Activated gamma-delta T cell treated with anti-CD3 and anti-CD28 coated beads, Interleukin-2, amount 50 U/mL, for 16 hours (primary cell): Measurements from ENCODE around the gene DAZAP1.

ENCODE experiments used
- DNase-seq: peaks from one replicate; pipeline ENCODE4 v3.0.0-alpha.2; 2020; ENCODE audit warnings: low read depth

The DAZAP1 gene

DNA sequence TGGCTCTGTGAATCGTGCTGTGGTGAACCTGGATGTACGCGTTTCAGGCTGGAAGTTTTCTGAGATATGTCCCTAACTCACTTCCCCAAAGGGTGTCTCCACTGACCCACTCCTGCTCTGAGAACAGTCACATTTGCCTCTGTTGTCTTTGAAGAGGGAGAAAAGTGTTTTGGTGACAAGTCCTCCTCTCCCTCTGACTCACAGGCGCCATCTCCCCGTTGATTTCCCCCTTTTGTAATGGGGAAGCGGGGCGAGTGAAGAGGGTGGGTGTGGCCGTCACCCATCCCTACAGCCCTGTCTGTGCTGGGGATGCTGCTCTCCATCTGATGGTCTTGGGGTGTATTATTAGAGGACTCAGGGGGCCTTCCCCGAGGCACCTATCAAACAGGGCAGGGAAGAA is 52.1 kb downstream of the DAZAP1 start:
- no peak for DNase-seq

- DNase-seq: no peak
Observed at GRCh38 chr19:1460033-1460995, 52.9 kb downstream of the DAZAP1 start.

DNA sequence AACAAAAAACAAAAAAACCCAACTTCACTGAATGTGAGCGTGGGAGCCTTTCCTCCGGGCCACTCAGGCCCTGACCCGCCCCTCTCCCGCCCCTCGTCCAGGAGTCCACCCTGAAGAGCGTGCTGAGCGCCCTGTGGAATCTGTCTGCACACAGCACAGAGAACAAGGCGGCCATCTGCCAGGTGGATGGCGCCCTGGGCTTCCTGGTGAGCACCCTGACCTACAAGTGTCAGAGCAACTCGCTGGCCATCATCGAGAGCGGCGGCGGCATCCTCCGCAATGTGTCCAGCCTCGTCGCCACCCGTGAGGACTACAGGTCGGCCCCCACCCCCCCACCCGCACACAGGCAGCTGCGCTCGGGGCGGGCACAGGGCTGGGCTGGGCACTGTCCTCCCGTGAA is 54.5 kb downstream of the DAZAP1 start:
- no peak for DNase-seq

GRCh38 chr19:1465191-1466016 is 58.0 kb downstream of the DAZAP1 start:
- DNase-seq: no peak

- no peak for DNase-seq
Observed at GRCh38 chr19:1466018-1466460, 58.7 kb downstream of the DAZAP1 start.

- DNase-seq: no peak
Observed at GRCh38 chr19:1466461-1467214, 59.3 kb downstream of the DAZAP1 start.

- no peak for DNase-seq
Observed at GRCh38 chr19:1467215-1467489, 59.8 kb downstream of the DAZAP1 start.

DNA sequence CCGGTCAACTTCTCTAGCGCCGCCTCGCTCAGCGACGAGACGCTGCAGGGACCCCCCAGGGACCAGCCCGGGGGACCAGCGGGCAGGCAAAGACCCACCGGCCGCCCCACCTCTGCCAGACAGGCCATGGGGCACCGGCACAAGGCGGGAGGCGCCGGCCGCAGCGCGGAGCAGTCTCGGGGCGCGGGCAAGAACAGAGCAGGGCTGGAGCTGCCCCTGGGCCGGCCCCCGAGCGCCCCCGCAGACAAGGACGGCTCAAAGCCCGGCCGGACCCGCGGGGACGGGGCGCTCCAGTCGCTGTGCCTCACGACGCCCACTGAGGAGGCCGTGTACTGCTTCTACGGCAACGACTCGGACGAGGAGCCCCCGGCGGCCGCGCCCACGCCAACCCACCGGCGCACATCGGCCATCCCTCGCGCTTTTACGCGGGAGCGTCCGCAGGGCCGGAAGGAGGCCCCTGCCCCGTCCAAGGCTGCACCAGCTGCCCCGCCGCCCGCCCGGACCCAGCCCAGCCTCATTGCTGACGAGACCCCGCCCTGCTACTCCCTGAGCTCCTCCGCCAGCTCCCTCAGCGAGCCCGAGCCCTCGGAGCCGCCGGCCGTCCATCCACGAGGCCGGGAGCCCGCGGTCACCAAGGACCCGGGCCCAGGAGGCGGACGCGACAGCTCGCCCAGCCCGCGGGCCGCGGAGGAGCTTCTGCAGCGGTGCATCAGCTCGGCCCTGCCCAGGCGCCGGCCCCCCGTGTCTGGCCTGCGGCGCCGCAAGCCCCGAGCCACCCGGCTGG is 60.3 kb downstream of the DAZAP1 start:
- no peak for DNase-seq

DNA sequence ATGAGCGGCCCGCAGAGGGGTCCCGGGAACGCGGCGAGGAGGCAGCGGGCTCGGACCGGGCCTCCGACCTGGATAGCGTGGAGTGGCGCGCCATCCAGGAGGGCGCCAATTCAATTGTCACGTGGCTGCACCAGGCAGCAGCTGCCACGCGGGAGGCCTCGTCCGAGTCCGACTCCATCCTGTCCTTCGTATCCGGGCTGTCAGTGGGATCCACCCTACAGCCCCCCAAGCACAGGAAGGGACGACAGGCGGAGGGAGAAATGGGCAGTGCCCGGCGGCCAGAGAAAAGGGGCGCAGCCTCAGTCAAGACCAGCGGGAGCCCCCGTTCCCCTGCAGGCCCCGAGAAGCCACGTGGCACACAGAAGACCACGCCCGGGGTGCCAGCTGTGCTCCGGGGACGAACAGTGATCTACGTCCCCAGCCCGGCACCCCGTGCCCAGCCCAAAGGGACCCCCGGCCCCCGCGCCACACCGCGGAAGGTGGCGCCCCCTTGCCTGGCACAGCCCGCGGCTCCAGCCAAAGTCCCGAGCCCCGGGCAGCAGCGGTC is 61.0 kb downstream of the DAZAP1 start:
- DNase-seq: no peak

DNA sequence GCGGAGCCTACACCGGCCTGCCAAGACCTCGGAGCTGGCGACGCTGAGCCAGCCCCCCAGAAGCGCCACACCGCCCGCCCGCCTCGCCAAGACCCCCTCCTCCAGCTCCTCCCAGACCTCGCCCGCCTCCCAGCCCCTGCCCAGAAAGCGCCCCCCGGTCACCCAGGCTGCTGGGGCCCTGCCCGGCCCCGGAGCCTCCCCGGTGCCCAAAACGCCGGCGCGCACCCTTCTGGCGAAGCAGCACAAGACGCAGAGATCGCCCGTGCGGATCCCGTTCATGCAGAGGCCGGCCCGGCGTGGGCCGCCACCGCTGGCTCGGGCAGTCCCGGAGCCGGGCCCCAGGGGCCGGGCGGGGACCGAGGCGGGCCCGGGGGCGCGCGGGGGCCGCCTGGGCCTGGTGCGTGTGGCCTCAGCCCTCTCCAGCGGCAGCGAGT is 61.5 kb downstream of the DAZAP1 start:
- no peak for DNase-seq

- DNase-seq: no peak
Observed at GRCh38 chr19:1469255-1470054, 62.1 kb downstream of the DAZAP1 start.

- no peak for DNase-seq
Observed at GRCh38 chr19:1470055-1470304, 62.6 kb downstream of the DAZAP1 start.

- DNase-seq: no peak
Observed at GRCh38 chr19:1470305-1471009, 63.1 kb downstream of the DAZAP1 start.

DNA sequence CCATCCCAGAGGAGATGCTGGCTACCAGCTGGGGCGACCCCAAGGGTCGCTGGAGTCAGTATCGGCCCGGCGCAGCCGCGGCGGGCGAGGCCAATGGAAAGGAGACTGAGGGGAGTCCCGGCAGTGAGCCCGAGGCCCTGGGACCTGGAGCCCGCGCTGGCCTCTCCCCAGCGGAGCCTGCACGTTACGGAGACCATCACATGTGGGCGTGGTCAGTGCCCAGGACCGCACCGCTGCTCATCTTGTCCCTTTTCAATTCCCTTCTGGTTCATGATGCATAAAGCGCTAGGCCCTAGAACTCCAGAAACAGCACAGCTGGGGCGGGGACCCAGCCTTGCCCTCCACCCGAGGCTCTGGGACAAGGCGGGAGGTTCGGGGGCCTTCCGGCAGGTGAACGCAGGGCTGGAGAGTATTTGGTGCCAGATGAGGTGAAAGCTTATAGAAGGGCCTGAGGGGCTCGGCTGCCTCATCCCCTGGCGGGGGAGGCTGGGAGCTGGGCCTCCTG is 63.7 kb downstream of the DAZAP1 start:
- DNase-seq: no peak

GRCh38 chr19:1471515-1472160 is 64.3 kb downstream of the DAZAP1 start:
- DNase-seq: no peak

GRCh38 chr19:1472231-1473084 is 65.1 kb downstream of the DAZAP1 start:
- DNase-seq: no peak

DNA sequence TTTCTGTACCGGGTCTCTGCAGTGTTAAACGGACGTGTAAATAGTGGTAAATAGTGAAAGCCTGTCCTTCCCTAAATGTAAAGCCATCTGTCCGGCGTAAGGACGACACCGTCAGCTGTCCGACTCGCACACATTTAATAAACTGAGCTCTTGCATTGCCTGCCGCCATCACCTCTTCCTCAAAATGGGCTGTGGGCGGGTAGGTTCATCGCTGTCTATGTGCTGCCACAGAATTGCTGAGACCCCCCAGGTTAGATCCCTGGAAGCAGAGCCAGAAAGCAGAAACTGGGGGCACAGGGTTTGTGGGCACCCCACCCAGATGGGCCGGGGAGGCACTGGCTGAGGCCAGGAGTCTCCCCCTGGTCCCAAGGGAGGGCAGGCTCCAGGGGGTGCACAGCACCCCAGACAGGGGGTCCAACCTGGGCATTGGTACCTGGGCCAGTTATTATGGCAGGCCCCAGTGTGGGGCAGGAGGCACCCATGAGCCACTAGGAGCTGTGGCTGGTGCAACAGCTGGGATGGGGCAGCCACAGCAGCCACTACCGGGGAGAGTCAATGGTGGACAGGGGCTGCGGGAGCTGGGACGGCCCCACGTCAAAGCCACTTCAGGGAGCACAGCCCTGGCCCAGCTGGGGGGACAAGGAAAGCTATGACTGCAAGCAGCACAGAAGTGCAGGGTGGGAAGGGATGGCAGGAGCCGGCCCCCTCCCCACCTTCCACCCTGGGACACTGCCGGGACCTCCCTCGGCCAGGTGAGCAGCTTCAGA is 65.9 kb downstream of the DAZAP1 start:
- DNase-seq: no peak
